MM.1S (cell line): ENCODE measurements around the gene CCDC182.

ENCODE experiments used
- DNase-seq: peaks from one replicate; pipeline ENCODE4 v3.0.0-alpha.2; 2015
- H2AFZ ChIP-seq: fragments of 300-600 bp; sonication (generic); 2 replicates; pipeline ENCODE4 v1.6.0; 2016; ENCODE audit warnings: antibody characterized with exemption, low read length
- H3F3A ChIP-seq: fragments of 300-600 bp; sonication (generic); 2 replicates; pipeline ENCODE4 v1.6.1; 2016; ENCODE audit warnings: mild to moderate bottlenecking, antibody characterized with exemption, low read length, moderate library complexity, mixed read lengths; ENCODE audit not compliant: insufficient read depth
- H3K27ac ChIP-seq: fragments of 300-600 bp; sonication (generic); 2 replicates; pipeline ENCODE4 v1.5.1; 2016; ENCODE audit warnings: mild to moderate bottlenecking, low read length
- H3K27me3 ChIP-seq: fragments of 300-600 bp; sonication (generic); replicated peaks from 2 replicates; pipeline ENCODE4 v1.6.0; 2016; ENCODE audit warnings: low read length; ENCODE audit not compliant: insufficient read depth
- H3K36me3 ChIP-seq: fragments of 300-600 bp; sonication (generic); replicated peaks from 2 replicates; pipeline ENCODE4 v1.6.1; 2016; ENCODE audit warnings: mild to moderate bottlenecking, low read length, mixed read lengths; ENCODE audit not compliant: insufficient read depth
- H3K4me1 ChIP-seq: fragments of 300-600 bp; sonication (generic); 2 replicates; pipeline ENCODE4 v1.6.1; 2016; ENCODE audit warnings: low read length, mixed read lengths
- H3K4me2 ChIP-seq: fragments of 300-600 bp; sonication (generic); 2 replicates; pipeline ENCODE4 v1.6.0; 2016; ENCODE audit warnings: low read depth, low read length
- H3K4me3 ChIP-seq: fragments of 300-600 bp; sonication (generic); 2 replicates; pipeline ENCODE4 v1.5.1; 2016; ENCODE audit warnings: low read length, mixed read lengths
- H3K79me2 ChIP-seq: fragments of 300-600 bp; sonication (generic); 2 replicates; pipeline ENCODE4 v1.6.1; 2016; ENCODE audit warnings: mixed run types, low read length, mixed read lengths
- H3K9ac ChIP-seq: fragments of 300-600 bp; sonication (generic); 2 replicates; pipeline ENCODE4 v1.6.1; 2016; ENCODE audit warnings: low read length, mixed read lengths
- H3K9me2 ChIP-seq: fragments of 300-600 bp; sonication (generic); replicated peaks from 2 replicates; pipeline ENCODE4 v1.6.1; 2016; ENCODE audit warnings: mild to moderate bottlenecking, low read length, mixed read lengths; ENCODE audit not compliant: insufficient read depth
- H3K9me3 ChIP-seq: fragments of 300-600 bp; sonication (generic); replicated peaks from 2 replicates; pipeline ENCODE4 v1.6.1; 2016; ENCODE audit warnings: mild to moderate bottlenecking, low read length, mixed read lengths; ENCODE audit not compliant: insufficient read depth
- H4K20me1 ChIP-seq: fragments of 300-600 bp; sonication (generic); 2 replicates; pipeline ENCODE4 v1.6.1; 2016; ENCODE audit warnings: mild to moderate bottlenecking, low read length, moderate library complexity, mixed read lengths; ENCODE audit not compliant: insufficient read depth
- EZH2 ChIP-seq: fragments of 300-600 bp; sonication (generic); optimal IDR thresholded peaks from 2 replicates; pipeline ENCODE3; 2017; ENCODE audit warnings: low read depth, mild to moderate bottlenecking, antibody characterized with exemption, low read length, mixed read lengths
- EZH2phosphoT487 ChIP-seq: fragments of 300-600 bp; sonication (generic); IDR thresholded peaks from 2 replicates; pipeline ENCODE4 v1.6.1; 2018; ENCODE audit warnings: antibody characterized with exemption, low read length
- TF ChIP-seq, protein P1 (sequence below): fragments of 300-600 bp; sonication (generic); IDR thresholded peaks from 2 replicates; pipeline ENCODE4 v1.5.1; 2016; ENCODE audit warnings: antibody characterized with exemption, low read length, mixed read lengths

CCDC182 gene

DNA sequence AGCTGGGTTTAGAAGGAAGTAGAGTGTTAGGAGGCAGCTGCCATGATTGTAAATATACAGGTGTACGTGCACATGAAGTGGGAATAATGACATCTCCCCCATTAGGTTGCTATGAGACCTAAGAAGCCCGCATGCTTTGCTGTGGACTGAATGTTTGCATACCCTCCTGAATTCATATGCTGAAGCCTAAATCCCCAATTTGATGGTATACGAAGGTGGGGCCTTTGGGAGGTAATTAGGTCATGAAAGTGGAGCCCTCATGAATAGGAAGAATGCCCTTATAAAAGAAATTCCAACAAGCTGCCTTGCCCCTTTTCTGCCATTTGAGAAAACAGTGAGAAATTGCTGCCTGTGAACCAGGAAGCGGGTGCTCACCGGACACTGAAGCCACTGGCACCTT lies 44.0 kb downstream of the CCDC182 start:
- no peak overlapping the region for H3K9ac ChIP-seq
- no peaks in the 10 kb centered on the region for H4K20me1 ChIP-seq
- no peak for DNase-seq
- no peaks in the 10 kb centered on the region for H3K27me3 ChIP-seq
- no peak overlapping the region for H2AFZ ChIP-seq
- no peaks in the 10 kb centered on the region for H3K9me3 ChIP-seq
- no peak for TF ChIP-seq EZH2phosphoT487
- TF ChIP-seq EZH2: no peak
- no peaks in the 10 kb centered on the region for H3K9me2 ChIP-seq
- no peak overlapping the region for H3K27ac ChIP-seq
- H3K36me3 ChIP-seq: no peaks in the 10 kb centered on the region
- no peak overlapping the region for H3K4me2 ChIP-seq
- no peak overlapping the region for H3K4me3 ChIP-seq
- no peaks in the 10 kb centered on the region for H3K79me2 ChIP-seq
- H3K4me1 ChIP-seq: no peaks in the 10 kb centered on the region
- no peaks in the 10 kb centered on the region for H3F3A ChIP-seq

DNA sequence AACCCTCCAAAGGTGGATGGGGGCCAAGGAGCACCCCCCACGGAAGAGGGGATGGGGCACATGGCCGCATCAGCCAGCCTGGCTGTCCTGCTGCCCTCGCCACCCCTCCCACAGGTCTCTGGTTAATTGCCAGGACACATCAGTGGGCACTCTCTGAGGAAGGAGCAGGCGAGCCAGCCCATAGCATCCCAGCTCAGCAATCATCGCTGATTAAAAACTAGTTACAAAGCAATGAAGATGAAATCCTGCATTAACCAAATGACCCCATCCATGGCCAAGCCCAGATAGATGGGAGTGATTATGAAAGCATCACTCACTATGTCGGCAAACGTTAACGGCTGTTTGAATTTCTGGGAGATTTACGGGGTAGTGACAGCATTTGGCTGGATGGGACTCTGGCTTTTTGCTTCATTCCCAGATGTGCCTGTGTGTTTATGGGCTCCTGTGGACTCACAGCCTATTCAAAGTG lies 45.3 kb downstream of the CCDC182 start:
- Histone ChIP-seq H3K79me2 (no peaks in the 10 kb centered on the region), H3K27ac (no peak overlapping the region), H3K9ac (no peak overlapping the region), H3K4me2 (no peak overlapping the region), H3K9me2 (no peaks in the 10 kb centered on the region), H3K36me3 (no peaks in the 10 kb centered on the region), H3K4me3 (no peak overlapping the region), H2AFZ (no peak overlapping the region), H4K20me1 (no peaks in the 10 kb centered on the region), H3K9me3 (no peaks in the 10 kb centered on the region), H3K4me1 (no peaks in the 10 kb centered on the region), H3F3A (no peaks in the 10 kb centered on the region), H3K27me3 (no peaks in the 10 kb centered on the region)
- no peak for TF ChIP-seq EZH2phosphoT487
- TF ChIP-seq EZH2: no peak
- TF ChIP-seq, protein P1, sequence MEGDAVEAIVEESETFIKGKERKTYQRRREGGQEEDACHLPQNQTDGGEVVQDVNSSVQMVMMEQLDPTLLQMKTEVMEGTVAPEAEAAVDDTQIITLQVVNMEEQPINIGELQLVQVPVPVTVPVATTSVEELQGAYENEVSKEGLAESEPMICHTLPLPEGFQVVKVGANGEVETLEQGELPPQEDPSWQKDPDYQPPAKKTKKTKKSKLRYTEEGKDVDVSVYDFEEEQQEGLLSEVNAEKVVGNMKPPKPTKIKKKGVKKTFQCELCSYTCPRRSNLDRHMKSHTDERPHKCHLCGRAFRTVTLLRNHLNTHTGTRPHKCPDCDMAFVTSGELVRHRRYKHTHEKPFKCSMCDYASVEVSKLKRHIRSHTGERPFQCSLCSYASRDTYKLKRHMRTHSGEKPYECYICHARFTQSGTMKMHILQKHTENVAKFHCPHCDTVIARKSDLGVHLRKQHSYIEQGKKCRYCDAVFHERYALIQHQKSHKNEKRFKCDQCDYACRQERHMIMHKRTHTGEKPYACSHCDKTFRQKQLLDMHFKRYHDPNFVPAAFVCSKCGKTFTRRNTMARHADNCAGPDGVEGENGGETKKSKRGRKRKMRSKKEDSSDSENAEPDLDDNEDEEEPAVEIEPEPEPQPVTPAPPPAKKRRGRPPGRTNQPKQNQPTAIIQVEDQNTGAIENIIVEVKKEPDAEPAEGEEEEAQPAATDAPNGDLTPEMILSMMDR: no peak
- no peak for DNase-seq

DNA sequence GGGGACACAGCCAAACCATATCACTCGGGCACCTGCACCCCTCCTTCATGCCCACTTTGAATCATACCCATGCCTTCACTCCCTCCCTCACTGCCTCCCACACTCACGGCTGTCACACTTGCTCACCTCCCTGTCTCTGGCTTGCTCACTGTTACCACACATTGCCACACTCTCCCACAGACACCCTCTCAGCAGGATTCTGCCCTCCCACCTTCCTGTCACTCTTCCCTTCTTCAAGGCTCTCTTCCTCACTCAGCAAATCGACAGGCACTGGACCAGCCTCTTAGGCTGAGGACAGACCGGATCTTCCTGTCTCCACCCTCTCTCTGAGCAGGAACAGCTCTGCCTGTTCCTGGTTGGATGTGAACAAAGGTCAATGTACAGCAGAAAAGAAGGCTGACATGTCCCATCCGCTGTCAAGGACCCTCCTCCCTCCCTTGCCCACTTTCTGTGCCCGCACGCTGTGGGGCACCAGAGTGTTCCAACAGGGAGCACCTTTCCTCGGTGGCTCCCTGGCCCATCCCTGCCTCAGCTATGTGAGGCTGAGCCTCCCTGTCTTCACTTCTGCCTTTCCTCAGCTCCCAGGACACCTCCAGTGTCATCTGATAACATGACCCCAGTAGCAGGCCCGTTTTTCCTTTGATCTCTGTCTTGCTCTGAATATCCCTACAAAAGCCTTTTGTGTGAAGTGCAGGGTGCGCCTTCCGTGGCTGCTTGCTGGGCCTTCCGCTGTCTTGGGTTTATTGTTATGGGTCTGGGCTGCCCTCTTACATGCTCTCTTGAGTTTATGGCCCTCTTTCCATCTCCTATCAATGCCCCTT lies 47.0 kb downstream of the CCDC182 start:
- H3K9me2 ChIP-seq: no peaks in the 10 kb centered on the region
- no peak overlapping the region for H3K4me2 ChIP-seq
- no peaks in the 10 kb centered on the region for H3K79me2 ChIP-seq
- H3K9me3 ChIP-seq: no peaks in the 10 kb centered on the region
- no peak overlapping the region for H3K4me3 ChIP-seq
- H3K27me3 ChIP-seq: no peaks in the 10 kb centered on the region
- H4K20me1 ChIP-seq: no peaks in the 10 kb centered on the region
- H2AFZ ChIP-seq: no peak overlapping the region
- DNase-seq: no peak
- H3K36me3 ChIP-seq: no peaks in the 10 kb centered on the region
- H3K9ac ChIP-seq: no peak overlapping the region
- no peaks in the 10 kb centered on the region for H3K4me1 ChIP-seq
- TF ChIP-seq EZH2phosphoT487 (no peak), EZH2 (no peak)
- TF ChIP-seq, protein P1: no peak
- H3K27ac ChIP-seq: no peak overlapping the region
- no peaks in the 10 kb centered on the region for H3F3A ChIP-seq

DNA sequence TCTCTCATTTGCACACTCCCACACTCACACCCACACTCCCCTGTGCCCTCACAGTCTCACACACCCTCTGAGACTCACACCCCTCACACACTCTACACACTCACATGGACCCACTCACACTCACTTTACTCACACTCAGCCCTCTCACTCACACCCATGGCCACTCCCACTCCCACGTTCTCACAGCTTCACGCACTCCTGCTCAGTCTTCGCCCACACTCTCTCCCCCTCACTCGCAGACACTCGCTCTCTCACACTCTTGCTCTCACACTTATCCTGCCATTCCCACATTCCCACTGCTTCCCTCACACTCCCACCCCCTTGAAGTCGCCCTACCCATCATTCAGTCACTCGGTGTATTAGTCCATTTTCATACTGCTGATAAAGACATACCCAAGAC lies 47.9 kb downstream of the CCDC182 start:
- no peak overlapping the region for H3K4me3 ChIP-seq
- H3K79me2 ChIP-seq: no peaks in the 10 kb centered on the region
- no peak for TF ChIP-seq EZH2
- TF ChIP-seq, protein P1: no peak
- TF ChIP-seq EZH2phosphoT487: no peak
- no peak overlapping the region for H3K27ac ChIP-seq
- H3K4me2 ChIP-seq: no peak overlapping the region
- no peak overlapping the region for H3K9ac ChIP-seq
- H3K9me2 ChIP-seq: no peaks in the 10 kb centered on the region
- no peaks in the 10 kb centered on the region for H3K36me3 ChIP-seq
- no peaks in the 10 kb centered on the region for H3F3A ChIP-seq
- H4K20me1 ChIP-seq: no peaks in the 10 kb centered on the region
- no peak overlapping the region for H2AFZ ChIP-seq
- H3K4me1 ChIP-seq: no peaks in the 10 kb centered on the region
- no peaks in the 10 kb centered on the region for H3K27me3 ChIP-seq
- no peak for DNase-seq
- no peaks in the 10 kb centered on the region for H3K9me3 ChIP-seq
